HG02763 (cell line): ENCODE measurements around the gene PKD2L1.
A peak's percentile ranks its signal among the peaks of the same experiment; 100 is the strongest.
"Not testable (repeated sequence)": the region's sequence is repeated elsewhere in the genome, so short reads cannot be mapped to it uniquely, and the experiment has no call there.

Experiments used
- ATAC-seq: cut with Tn5 transposase; IDR thresholded peaks from one replicate; pipeline ENCODE4 v1.9.1; 2021; ENCODE audit warnings: mild to moderate bottlenecking, moderate library complexity; ENCODE audit not compliant: unreplicated experiment

The PKD2L1 gene

GRCh38 chr10:100288196-100288595 is 41.8 kb downstream of the PKD2L1 start:
- ATAC-seq: no peak

GRCh38 chr10:100287756-100288155 is 42.3 kb downstream of the PKD2L1 start:
- ATAC-seq: no peak

- peak; percentile 89 for ATAC-seq
Measured at GRCh38 chr10:100286051-100287033, 43.7 kb downstream of the PKD2L1 start, which contains the start of gene BLOC1S2. TSS of gene BLOC1S2 (minus strand) at chr10:100286680. CDS start at chr10:100286659, 21 bp downstream.

- not testable (repeated sequence) for ATAC-seq
Measured at GRCh38 chr10:100285326-100285725, 44.7 kb downstream of the PKD2L1 start.

GRCh38 chr10:100282907-100283306 is 47.1 kb downstream of the PKD2L1 start:
- no peak for ATAC-seq

- not testable (repeated sequence) for ATAC-seq
Measured at GRCh38 chr10:100276971-100277370, 53.1 kb downstream of the PKD2L1 start.

- ATAC-seq: peak; percentile 70
Measured at GRCh38 chr10:100267239-100268104, 62.6 kb downstream of the PKD2L1 start, which contains the start of gene CWF19L1. TSS of gene CWF19L1 (minus strand) at chr10:100267638. CDS start at chr10:100267593, 45 bp downstream.

- no peak for ATAC-seq
Measured at GRCh38 chr10:100265821-100266485, 64.1 kb downstream of the PKD2L1 start.

- no peak for ATAC-seq
Measured at GRCh38 chr10:100254191-100254590, 75.8 kb downstream of the PKD2L1 start.

- no peak for ATAC-seq
Measured at GRCh38 chr10:100253041-100253440, 77.0 kb downstream of the PKD2L1 start.

- ATAC-seq: no peak
Measured at GRCh38 chr10:100248820-100249219, 81.2 kb downstream of the PKD2L1 start.

GRCh38 chr10:100245484-100246220 is 84.4 kb downstream of the PKD2L1 start:
- no peak for ATAC-seq

- ATAC-seq: no peak
Measured at GRCh38 chr10:100239851-100240250, 90.2 kb downstream of the PKD2L1 start.

GRCh38 chr10:100238429-100238828 is 91.6 kb downstream of the PKD2L1 start:
- ATAC-seq: no peak
